Activated CD8-positive, alpha-beta T cell treated with anti-CD3 and anti-CD28 coated beads, Interleukin-2, amount 10 ng/mL, durations not matched to agents 7 days and 5 days (primary cell): ENCODE measurements around the gene KRT6B. TPM values are rescaled to one million over a fixed set of nuclear protein-coding genes. Genes with fewer than 3 reads are reported as not detected.

Experiments used
- ATAC-seq: fragments of 150-1000 bp; cut with Tn5 transposase; one replicate; pipeline ENCODE4 v1.10.0; 2021; ENCODE audit warnings: moderate library complexity
- CTCF ChIA-PET: fragments of 350-600 bp; sonication (Branson Sonifier 250); formaldehyde crosslinking; loops from one replicate; lab custom pipeline; 2021; ENCODE audit warnings: antibody characterized with exemption; lab: Charles Lee
- POLR2A ChIA-PET: fragments of 350-600 bp; sonication (Branson Sonifier 250); formaldehyde crosslinking; loops from one replicate; lab custom pipeline; 2021; ENCODE audit warnings: antibody characterized with exemption; lab: Charles Lee
- DNase-seq: peaks from one replicate; pipeline ENCODE4 v3.0.0-alpha.2; 2020
- H3K27ac Mint-ChIP-seq: one replicate; pipeline ENCODE4 v1.8.0; 2021; ENCODE audit warnings: mild to moderate bottlenecking, mixed read lengths
- H3K27me3 Mint-ChIP-seq: one replicate; pipeline ENCODE4 v1.8.0; 2021; ENCODE audit warnings: low read depth, mixed read lengths
- H3K36me3 Mint-ChIP-seq: one replicate; pipeline ENCODE4 v1.8.0; 2021; ENCODE audit warnings: low read depth, mixed read lengths
- H3K4me1 Mint-ChIP-seq: one replicate; pipeline ENCODE4 v1.8.0; 2021; ENCODE audit warnings: low read depth, mixed read lengths
- H3K4me3 Mint-ChIP-seq: one replicate; pipeline ENCODE4 v1.8.0; 2021; ENCODE audit warnings: mild to moderate bottlenecking, mixed read lengths
- H3K9me3 Mint-ChIP-seq: one replicate; pipeline ENCODE4 v1.8.0; 2022; ENCODE audit warnings: mixed read lengths; ENCODE audit not compliant: insufficient read depth
- total RNA-seq, 2 experiments: library from RNA; stranded (reverse); gene quantifications; one replicate each; pipeline ENCODE4 v1.2.3, GENCODE V29; 2021

Gene KRT6B
- total RNA-seq, 2 experiments from 2014 or later: not detected

GRCh38 chr12:52402873-52403540 lies 48.9 kb downstream of the KRT6B start:
- POLR2A ChIA-PET: no interaction called here

GRCh38 chr12:52402377-52402776 lies 49.6 kb downstream of the KRT6B start:
- ATAC-seq (no peak), DNase-seq (no peak)
- H3K9me3 Mint-ChIP-seq: no peaks in the 10 kb centered on the region
- no peak overlapping the region for H3K27ac Mint-ChIP-seq
- no peak overlapping the region for H3K4me3 Mint-ChIP-seq
- peaks cover 5% of the 10 kb centered on the region for H3K27me3 Mint-ChIP-seq
- POLR2A ChIA-PET: no interaction called here
- no peaks in the 10 kb centered on the region for H3K36me3 Mint-ChIP-seq
- CTCF ChIA-PET: no interaction called here
- H3K4me1 Mint-ChIP-seq: no peaks in the 10 kb centered on the region

More at GRCh38 chr12:52402873-52403540, 48.9 kb downstream of the KRT6B start:
- DNase-seq (no peak), ATAC-seq (no peak)
- Mint-ChIP-seq H3K36me3 (no peaks in the 10 kb centered on the region), H3K27me3 (peaks cover 5% of the 10 kb centered on the region), H3K9me3 (no peaks in the 10 kb centered on the region), H3K4me3 (no peak overlapping the region), H3K4me1 (no peaks in the 10 kb centered on the region), H3K27ac (no peak overlapping the region)
- CTCF ChIA-PET: no interaction called here

DNA sequence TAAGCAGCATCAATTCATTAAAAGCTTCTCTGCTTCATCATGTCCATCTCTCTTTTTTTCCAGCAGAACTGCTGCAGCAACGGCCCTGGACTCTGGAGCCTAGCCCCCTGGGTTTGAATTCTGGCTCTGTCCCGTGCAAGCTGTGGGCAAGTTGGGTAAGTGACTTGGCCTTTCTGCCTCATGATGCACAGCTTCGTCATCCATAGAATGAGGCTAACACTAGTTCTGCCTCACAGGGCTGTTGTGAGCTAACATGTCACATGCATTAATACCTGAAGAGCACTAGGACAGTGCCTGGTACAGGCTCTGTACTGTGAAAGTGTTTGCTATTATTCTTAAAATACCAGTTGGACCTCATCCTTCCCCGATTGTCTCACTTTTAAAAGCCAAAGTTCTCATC lies 50.0 kb downstream of the KRT6B start:
- no peak for ATAC-seq
- no peaks in the 10 kb centered on the region for H3K9me3 Mint-ChIP-seq
- no peaks in the 10 kb centered on the region for H3K36me3 Mint-ChIP-seq

GRCh38 chr12:52401526-52401925 lies 50.4 kb downstream of the KRT6B start:
- Mint-ChIP-seq H3K4me3 (no peak overlapping the region), H3K9me3 (no peaks in the 10 kb centered on the region), H3K4me1 (no peaks in the 10 kb centered on the region), H3K27me3 (peaks cover 5% of the 10 kb centered on the region), H3K27ac (no peak overlapping the region), H3K36me3 (no peaks in the 10 kb centered on the region)
- ChIA-PET CTCF (interaction anchor here (1.2 kb wide), 1 partner anchor 469 kb away, joined by 3 read pairs; no protein-coding TSS in a partner anchor), POLR2A (interaction anchor here (0.5 kb wide), 1 partner anchor 496 kb away, joined by 4 read pairs; no protein-coding TSS in a partner anchor)
- DNase-seq (no peak), ATAC-seq (no peak)

More for the DNA sequence above, 50.0 kb downstream of the KRT6B start:
- Mint-ChIP-seq H3K27ac (no peak overlapping the region), H3K4me1 (no peaks in the 10 kb centered on the region), H3K4me3 (no peak overlapping the region), H3K27me3 (peaks cover 5% of the 10 kb centered on the region)
- CTCF ChIA-PET: interaction anchor here (1.2 kb wide), 1 partner anchor 469 kb away, joined by 3 read pairs; no protein-coding TSS in a partner anchor
- POLR2A ChIA-PET: interaction anchor here (0.5 kb wide), 1 partner anchor 495 kb away, joined by 4 read pairs; no protein-coding TSS in a partner anchor
- no peak for DNase-seq

GRCh38 chr12:52400906-52401305 lies 51.0 kb downstream of the KRT6B start:
- no peak for ATAC-seq
- ChIA-PET CTCF (interaction anchor here (1.2 kb wide), 2 partner anchors 21 to 470 kb away, joined by 3 to 4 read pairs; no protein-coding TSS in a partner anchor), POLR2A (no interaction called here)
- DNase-seq: no peak
- Mint-ChIP-seq H3K27ac (no peak overlapping the region), H3K27me3 (peaks cover 5% of the 10 kb centered on the region), H3K4me1 (no peaks in the 10 kb centered on the region), H3K36me3 (no peaks in the 10 kb centered on the region), H3K9me3 (no peaks in the 10 kb centered on the region), H3K4me3 (no peak overlapping the region)

- Mint-ChIP-seq H3K4me3 (no peak overlapping the region), H3K27ac (no peak overlapping the region)
- DNase-seq: no peak
Measured at GRCh38 chr12:52399756-52400155, 52.2 kb downstream of the KRT6B start.

DNA sequence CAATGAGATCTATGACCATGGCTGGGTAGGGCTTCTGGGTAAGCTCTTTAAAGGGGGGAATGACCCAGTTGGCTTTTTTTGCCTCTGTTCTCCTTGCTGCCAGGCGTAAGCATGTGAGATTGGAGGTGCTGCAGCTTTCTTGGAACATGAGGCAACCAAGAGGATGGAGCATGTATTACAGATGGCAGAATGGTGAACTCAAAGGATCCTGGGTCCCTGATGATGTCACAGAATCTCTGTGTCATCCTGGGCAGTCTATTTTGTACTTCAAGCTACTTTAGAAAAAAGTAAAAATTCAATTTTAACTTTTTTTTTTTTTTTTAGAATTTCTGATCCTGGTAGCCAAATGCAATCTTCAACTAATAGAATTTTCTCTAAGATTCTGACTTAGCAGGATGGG lies 53.8 kb downstream of the KRT6B start:
- CTCF ChIA-PET: interaction anchor here (1.1 to 1.3 kb wide), 3 partner anchors 119 to 472 kb away, joined by 3 to 4 read pairs (median 3); no protein-coding TSS in a partner anchor
- Mint-ChIP-seq H3K4me3 (no peak overlapping the region), H3K27ac (no peak overlapping the region), H3K9me3 (no peaks in the 10 kb centered on the region), H3K4me1 (no peaks in the 10 kb centered on the region), H3K27me3 (peaks cover 5% of the 10 kb centered on the region), H3K36me3 (no peaks in the 10 kb centered on the region)
- no peak for DNase-seq
- POLR2A ChIA-PET: no interaction called here
- ATAC-seq: no peak

More at GRCh38 chr12:52399756-52400155, 52.2 kb downstream of the KRT6B start:
- Mint-ChIP-seq H3K4me1 (no peaks in the 10 kb centered on the region), H3K27me3 (peaks cover 5% of the 10 kb centered on the region), H3K36me3 (no peaks in the 10 kb centered on the region), H3K9me3 (no peaks in the 10 kb centered on the region)
- no peak for ATAC-seq
- POLR2A ChIA-PET: no interaction called here
- CTCF ChIA-PET: interaction anchor here (1.2 kb wide), 2 partner anchors 20 to 121 kb away, joined by 3 to 4 read pairs; no protein-coding TSS in a partner anchor

DNA sequence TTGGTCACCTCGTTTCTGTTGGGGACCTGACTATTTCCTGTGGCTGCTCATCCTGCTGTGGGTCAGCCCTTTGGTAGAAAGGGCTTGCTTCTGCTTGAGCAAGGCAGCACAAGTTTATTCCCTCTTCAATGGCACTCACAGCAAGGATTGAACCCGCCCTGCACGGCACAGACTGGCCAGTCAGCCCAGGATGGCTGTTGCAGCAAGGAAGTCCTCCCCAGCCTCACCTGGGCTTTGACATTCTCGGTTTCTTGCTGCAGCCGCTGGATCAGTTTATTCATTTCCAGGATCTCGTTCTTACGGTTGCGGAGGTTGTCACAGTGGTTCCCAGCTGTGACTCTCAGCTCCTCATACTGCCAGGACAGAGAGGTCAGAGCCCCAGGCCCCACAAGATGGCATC lies 55.3 kb downstream of the KRT6B start:
- POLR2A ChIA-PET: no interaction called here
- no peaks in the 10 kb centered on the region for H3K36me3 Mint-ChIP-seq
- H3K4me3 Mint-ChIP-seq: no peak overlapping the region
- CTCF ChIA-PET: interaction anchor here (0.7 kb wide), 1 partner anchor 32 kb away, joined by 3 read pairs; no protein-coding TSS in a partner anchor
- no peak for ATAC-seq
- H3K4me1 Mint-ChIP-seq: no peaks in the 10 kb centered on the region
- H3K27ac Mint-ChIP-seq: no peak overlapping the region
- H3K27me3 Mint-ChIP-seq: peaks cover 5% of the 10 kb centered on the region
- no peak for DNase-seq
- no peaks in the 10 kb centered on the region for H3K9me3 Mint-ChIP-seq

Other genes with a start within 250 kb of the KRT6B start
- gene KRT7, start 218.9 kb downstream of the KRT6B start, total RNA-seq: 10 to 100 TPM; 14.4 to 14.7 TPM
- 1 to 10 TPM; 1.1 TPM for gene KRT86, start 177.5 kb downstream of the KRT6B start, total RNA-seq
- under 1 TPM; 0.29 to 0.42 TPM for gene KRT81, start 160.6 kb downstream of the KRT6B start, total RNA-seq
- not detected for gene KRT83, start 130.7 kb downstream of the KRT6B start, total RNA-seq
- gene KRT85, start 84.7 kb downstream of the KRT6B start, total RNA-seq: not detected
- gene KRT84, start 66.5 kb downstream of the KRT6B start, total RNA-seq: not detected
- not detected for gene KRT82, start 45.8 kb downstream of the KRT6B start, total RNA-seq
- gene KRT75, start 17.8 kb downstream of the KRT6B start, total RNA-seq: not detected
- gene KRT6C, start 21.7 kb upstream of the KRT6B start, total RNA-seq: not detected
- gene KRT6A, start 41.1 kb upstream of the KRT6B start, total RNA-seq: not detected
- gene KRT5, start 68.2 kb upstream of the KRT6B start, total RNA-seq: not detected
- not detected for gene KRT71, start 101.0 kb upstream of the KRT6B start, total RNA-seq
- not detected for gene KRT74, start 121.7 kb upstream of the KRT6B start, total RNA-seq
- under 1 TPM; 0.40 to 0.44 TPM for gene KRT72, start 149.3 kb upstream of the KRT6B start, total RNA-seq
- gene KRT73, start 166.4 kb upstream of the KRT6B start, total RNA-seq: under 1 TPM; 0.45 to 0.91 TPM
- under 1 TPM in 1 of 2 experiments, not detected in 1; 0.10 TPM for gene KRT2, start 200.1 kb upstream of the KRT6B start, total RNA-seq
- not detected for gene KRT1, start 228.3 kb upstream of the KRT6B start, total RNA-seq